Esophagus muscularis mucosa (tissue), 4 donors: ENCODE results near the gene IQCE. TPM values are rescaled to one million over a fixed set of nuclear protein-coding genes. Genes with fewer than 3 reads are reported as not detected.

Experiments
- DNase-seq: peaks from one replicate; pipeline ENCODE4 v3.0.0-alpha.2; 2017; ENCODE audit errors: extremely low spot score
- H3K27ac ChIP-seq, 4 donors: fragments of 200-600 bp; sonication (generic); replicated peaks in 1 of 4; 1 replicate in 3 of 4; 2 replicates in 1 of 4; pipeline ENCODE4 v1.5.1; 2016 to 2019; ENCODE audit warnings: mild to moderate bottlenecking in 1 of 4
- H3K27me3 ChIP-seq, 4 donors: fragments of 200-600 bp; sonication (generic); one replicate each; pipeline versions ENCODE4 v1.5.1 to v1.6.0; 2016 to 2019
- H3K36me3 ChIP-seq, 4 donors: fragments of 200-600 bp; sonication (generic); one replicate each; pipeline ENCODE4 v1.5.1; 2016 to 2019
- H3K4me1 ChIP-seq, 4 donors: fragments of 200-600 bp; sonication (generic); one replicate each; pipeline ENCODE4 v1.5.1; 2016 to 2019
- H3K4me3 ChIP-seq, 4 donors: fragments of 200-600 bp; sonication (generic); 1 replicate in 2 of 4; 2 replicates in 2 of 4; pipeline ENCODE4 v1.5.1; 2016 to 2019; ENCODE audit warnings: mild to moderate bottlenecking in 4 of 4, moderate library complexity in 1 of 4
- H3K9me3 ChIP-seq, 4 donors: fragments of 200-600 bp; sonication (generic); 1 replicate in 3 of 4; 2 replicates in 1 of 4; pipeline ENCODE4 v1.5.1; 2016 to 2019
- CTCF ChIP-seq, 3 experiments: fragments of 200-600 bp in 2 of 3; fragments of 450-650 bp in 1 of 3; sonication (generic) in 2 of 3; IDR thresholded peaks; one replicate each; pipeline ENCODE4 v1.5.1; 2017 to 2019; ENCODE audit warnings: antibody characterized with exemption in 3 of 3, mild to moderate bottlenecking in 2 of 3, moderate library complexity in 1 of 3
- EP300 ChIP-seq: sonication (generic); formaldehyde crosslinking; IDR thresholded peaks from one replicate; pipeline ENCODE4 v1.6.1; 2017; ENCODE audit warnings: antibody characterized with exemption
- POLR2A ChIP-seq: fragments of 450-650 bp; IDR thresholded peaks from one replicate; pipeline ENCODE4 v1.6.1; 2017; ENCODE audit warnings: antibody characterized with exemption, moderate library complexity, mild to moderate bottlenecking, low read depth
- POLR2AphosphoS5 ChIP-seq, 2 donors: sonication (generic); formaldehyde crosslinking; IDR thresholded peaks; one replicate each; pipeline ENCODE4 v1.6.1; 2017; ENCODE audit warnings: antibody characterized with exemption in 2 of 2
- WGBS: methylation state at CpG from one replicate; pipeline ENCODE4 v1.1.5; 2018; 5-methylcytosine and 5-hydroxymethylcytosine counted together
- intact Hi-C: fragments of 100-400 bp; cut with DNase I; formaldehyde crosslinking; loops from one replicate; pipeline ENCODE4 v1.15.1; 2023
- total RNA-seq, 4 donors: library from RNA; depleted of rRNA; stranded (reverse); fragments of >200 nt; gene quantifications; one replicate each; pipeline versions ENCODE4 v1.1.0 to v1.2.1, GENCODE V29; 2016

The IQCE gene, protein sequence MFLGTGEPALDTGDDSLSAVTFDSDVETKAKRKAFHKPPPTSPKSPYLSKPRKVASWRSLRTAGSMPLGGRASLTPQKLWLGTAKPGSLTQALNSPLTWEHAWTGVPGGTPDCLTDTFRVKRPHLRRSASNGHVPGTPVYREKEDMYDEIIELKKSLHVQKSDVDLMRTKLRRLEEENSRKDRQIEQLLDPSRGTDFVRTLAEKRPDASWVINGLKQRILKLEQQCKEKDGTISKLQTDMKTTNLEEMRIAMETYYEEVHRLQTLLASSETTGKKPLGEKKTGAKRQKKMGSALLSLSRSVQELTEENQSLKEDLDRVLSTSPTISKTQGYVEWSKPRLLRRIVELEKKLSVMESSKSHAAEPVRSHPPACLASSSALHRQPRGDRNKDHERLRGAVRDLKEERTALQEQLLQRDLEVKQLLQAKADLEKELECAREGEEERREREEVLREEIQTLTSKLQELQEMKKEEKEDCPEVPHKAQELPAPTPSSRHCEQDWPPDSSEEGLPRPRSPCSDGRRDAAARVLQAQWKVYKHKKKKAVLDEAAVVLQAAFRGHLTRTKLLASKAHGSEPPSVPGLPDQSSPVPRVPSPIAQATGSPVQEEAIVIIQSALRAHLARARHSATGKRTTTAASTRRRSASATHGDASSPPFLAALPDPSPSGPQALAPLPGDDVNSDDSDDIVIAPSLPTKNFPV
- 10 to 100 TPM; 13.0 to 22.4 (median 18.0) TPM for total RNA-seq

DNA sequence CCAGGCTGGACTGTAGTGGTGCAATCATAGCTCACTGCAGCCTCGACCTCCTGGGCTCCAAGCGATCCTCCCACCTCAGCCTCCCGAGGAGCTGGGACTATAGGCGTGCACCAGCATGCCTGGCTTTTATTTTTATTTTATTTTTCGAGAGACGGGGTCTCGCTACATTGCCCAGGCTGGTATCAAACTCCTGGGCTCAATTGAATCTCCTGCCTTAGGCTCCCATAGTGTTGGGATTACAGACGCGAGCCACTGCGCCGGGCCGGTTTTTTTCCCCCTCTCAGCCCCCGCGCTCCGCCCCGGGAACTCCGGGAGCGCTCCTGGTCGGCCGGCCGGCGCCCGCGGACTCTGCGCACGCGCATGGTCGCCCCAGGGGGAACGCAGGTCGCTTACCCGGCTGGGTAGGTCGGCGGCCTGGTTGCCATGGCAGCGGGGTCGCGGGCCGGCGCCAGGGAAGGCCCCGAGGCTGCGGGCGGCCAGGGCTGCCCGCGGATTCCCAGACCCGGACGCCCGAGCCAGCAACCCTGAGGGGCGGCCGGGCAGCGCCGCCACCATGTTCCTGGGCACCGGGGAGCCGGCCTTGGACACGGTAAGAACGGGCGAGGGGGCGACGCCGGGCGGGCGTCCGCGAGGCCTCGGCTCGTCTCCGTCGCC, at the start of gene IQCE:
IQCE (plus strand) TSS at position 351 of the 654 bp plus-strand sequence; CDS start at position 554, 203 bp downstream.
- no peaks in the 10 kb centered on the region for H3K27me3 ChIP-seq
- H3K36me3 ChIP-seq: peaks cover 0 to 3% (median 0%) of the 10 kb centered on the region in 4 donors
- DNase-seq: peak; percentile 95
- peak within 1 kb of the TSS; percentile 75 to 93 (median 84) for H3K4me3 ChIP-seq
- H3K4me1 ChIP-seq: peaks cover 36 to 52% (median 51%) of the 10 kb centered on the region in 4 donors
- intact Hi-C loops: loop anchor here (5.0 kb wide), 1 partner anchor 84 kb away; no protein-coding TSS in a partner anchor
- no peaks in the 10 kb centered on the region for H3K9me3 ChIP-seq
- WGBS: 4% methylated on average over 10 of the region's 66 CpGs
- TF ChIP-seq CTCF (IDR thresholded peaks at IDR 0.05) (peak in 1 of 3 experiments; percentile 25), POLR2A (no peak), POLR2AphosphoS5 (IDR thresholded peaks at IDR 0.05) (peak; percentile 25 to 91)
- peak within 1 kb of the TSS; percentile 64 to 81 (median 69) for H3K27ac ChIP-seq

- Histone ChIP-seq H3K36me3 (no peaks in the 10 kb centered on the region), H3K4me1 (peaks cover 45 to 56% (median 55%) of the 10 kb centered on the region in 4 donors), H3K27me3 (no peaks in the 10 kb centered on the region), H3K4me3 (no peak overlapping the region), H3K27ac (no peak overlapping the region), H3K9me3 (no peaks in the 10 kb centered on the region)
- TF ChIP-seq POLR2A (no peak), POLR2AphosphoS5 (IDR thresholded peaks at IDR 0.05) (no peak), EP300 (no peak), CTCF (IDR thresholded peaks at IDR 0.05) (no peak)
- DNase-seq: no peak
- intact Hi-C loops: no loop called here
- WGBS: 81% methylated on average over 6 of the region's 23 CpGs
These were observed 49.4 kb upstream of the IQCE start for GRCh38 chr7:2509298-2509906.

- 85% methylated on average over 8 of the region's 13 CpGs for WGBS
- Histone ChIP-seq H3K27ac (peak overlapping the region in 1 of 4 donors; percentile 53), H3K27me3 (no peaks in the 10 kb centered on the region), H3K36me3 (no peaks in the 10 kb centered on the region), H3K4me1 (peaks cover 45 to 56% (median 55%) of the 10 kb centered on the region in 4 donors), H3K9me3 (no peaks in the 10 kb centered on the region), H3K4me3 (no peak overlapping the region)
- intact Hi-C loops: no loop called here
- no peak for TF ChIP-seq POLR2A
- no peak for TF ChIP-seq EP300
- TF ChIP-seq CTCF (IDR thresholded peaks at IDR 0.05): no peak
- TF ChIP-seq POLR2AphosphoS5 (IDR thresholded peaks at IDR 0.05): no peak
- DNase-seq: no peak
These were observed 48.5 kb upstream of the IQCE start for GRCh38 chr7:2510130-2510776.
